Measurements from ENCODE around the gene ATP2B2. TPM values are rescaled to one million over a fixed set of nuclear protein-coding genes. Genes with fewer than 3 reads are reported as not detected.

ATP2B2 gene
- total and polyA plus RNA-seq, 2 experiments from 2014 or later: 0.42 to 0.63 TPM

- H3K4me1 ChIP-seq (ENCODE audit: insufficient read depth): peaks cover 5% of the 10 kb centered on the region; the same call in 1 of the 2 replicates
- peaks cover 46% of the 10 kb centered on the region for H3K36me3 Mint-ChIP-seq (ENCODE audit: low read depth)
- no peak overlapping the region for H3K27ac Mint-ChIP-seq
- H3K4me3 ChIP-seq: no peak overlapping the region
- H3K27me3 Mint-ChIP-seq (ENCODE audit: insufficient read depth, low read depth, poor library complexity): peaks cover 10% of the 10 kb centered on the region
- no peak for ATAC-seq
- no peaks in the 10 kb centered on the region for H3F3A ChIP-seq (replicated peaks; ENCODE audit: low read depth)
- no peaks in the 10 kb centered on the region for H3K79me2 ChIP-seq (replicated peaks; ENCODE audit: insufficient read depth)
- H3K27me3 ChIP-seq (ENCODE audit: insufficient read depth): no peaks in the 10 kb centered on the region
- TF ChIP-seq ETS1 (IDR thresholded peaks at IDR 0.05) (no peak), NANOG (IDR thresholded peaks at IDR 0.05; ENCODE audit: borderline replicate concordance) (no peak), POLR2AphosphoS5 (IDR thresholded peaks at IDR 0.05; ENCODE audit: low read depth) (no peak), ZNF462 (CRISPR knock-in tag; IDR thresholded peaks at IDR 0.05) (no peak), ZNF331 (CRISPR knock-in tag; IDR thresholded peaks at IDR 0.05; ENCODE audit: low read depth) (no peak), CREB1 (CRISPR knock-in tag; IDR thresholded peaks at IDR 0.05; ENCODE audit: low read depth) (no peak), EZH2phosphoT487 (IDR thresholded peaks at IDR 0.05; ENCODE audit: unreplicated experiment) (no peak), JUNB (IDR thresholded peaks at IDR 0.05; ENCODE audit: unreplicated experiment) (no peak), STAT1 (IDR thresholded peaks at IDR 0.05; ENCODE audit: unreplicated experiment) (no peak), EZH2 (IDR thresholded peaks at IDR 0.05; ENCODE audit: low read depth, unreplicated experiment) (no peak), REST (IDR thresholded peaks at IDR 0.05; ENCODE audit: unreplicated experiment) (no peak)
- H3K4me2 ChIP-seq: no peak overlapping the region
- no peak overlapping the region for H3K4me3 Mint-ChIP-seq
- peaks cover 7% of the 10 kb centered on the region; the same call in 1 of the 2 replicates for H3K36me3 ChIP-seq (ENCODE audit: insufficient read depth)
- H3K4me1 Mint-ChIP-seq: peaks cover 11% of the 10 kb centered on the region
- DNase-seq (ENCODE audit: low spot score): no peak
- no peak overlapping the region for H2AFZ ChIP-seq
- H3K9me3 Mint-ChIP-seq: no peaks in the 10 kb centered on the region
- peaks cover 3% of the 10 kb centered on the region; the same call in 1 of the 2 replicates for H4K20me1 ChIP-seq (replicated peaks; ENCODE audit: insufficient read depth)
- H3K27ac ChIP-seq (ENCODE audit: low read depth): no peak overlapping the region
- H3K9me2 ChIP-seq (ENCODE audit: insufficient read depth): no peaks in the 10 kb centered on the region
Observed at GRCh38 chr3:10281951-10282350, 223.4 kb downstream of the ATP2B2 start.

Measured in GM23338 (cell line).